K562 (cell line): ENCODE results near the gene GPD2. TPM values are rescaled to one million over a fixed set of nuclear protein-coding genes. Genes with fewer than 3 reads are reported as not detected.

Experiments
- ATAC-seq: fragments of 200-7000 bp; cut with Tn5 transposase; 3 replicates; pipeline ENCODE4 v1.9.1; 2020; ENCODE audit warnings: moderate library complexity
- BruUV-seq: library from RNA; stranded (reverse); fragments of 400-500 nt; replicated peaks from 2 replicates; lab custom pipeline; 2021; lab: Mats Ljungman, UMichigan
- CTCF ChIA-PET: fragments of 300-600 bp; formaldehyde crosslinking; extraction: SDS; loops from one replicate; lab custom pipeline; 2021; ENCODE audit warnings: low intra/inter-chr PET ratio; lab: Yijun Ruan, JAX
- POLR2A ChIA-PET: fragments of 300-600, 350-650 bp; sonication (Branson Sonifier 250); formaldehyde crosslinking; extraction: SDS; loops from one replicate; lab custom pipeline; 2021; ENCODE audit warnings: antibody characterized with exemption, inconsistent platforms; lab: Yijun Ruan, JAX
- DNase-seq, 4 experiments: peaks; one replicate each; pipeline versions ENCODE4 v3.0.0 to v3.0.0-alpha.2; 2011 to 2018; ENCODE audit warnings: low spot score in 3 of 4, mixed read lengths in 3 of 4; ENCODE audit errors: extremely low read depth in 1 of 4
- FAIRE-seq: peaks from 2 replicates; lab custom pipeline; 2011; peaks lifted over from hg19 to GRCh38; lab: Jason Lieb, UNC
- H2AFZ ChIP-seq: 2 replicates; pipeline ENCODE4 v1.6.0; 2011; ENCODE audit warnings: low read depth, low read length, control low read depth, inconsistent platforms
- H3K27ac ChIP-seq: fragments of 200-600 bp; 3 replicates; pipeline ENCODE4 v1.8.0; 2011; ENCODE audit warnings: low read depth, mild to moderate bottlenecking, control low read depth, inconsistent platforms, low read length, moderate library complexity, mixed read lengths; ENCODE audit errors: extremely low read depth
- H3K27me3 ChIP-seq, 2 experiments: fragments of 300-600 bp in 1 of 2; 2 replicates in 1 of 2; 3 replicates in 1 of 2; pipeline versions ENCODE4 v1.6.0 to v1.8.0; 2011; ENCODE audit warnings: inconsistent platforms in 2 of 2, low read length in 2 of 2, mild to moderate bottlenecking in 1 of 2, mixed read lengths in 1 of 2, moderate library complexity in 1 of 2; ENCODE audit not compliant: control insufficient read depth in 2 of 2, insufficient read depth in 2 of 2
- H3K36me3 ChIP-seq: fragments of 300-600 bp; 3 replicates; pipeline ENCODE4 v1.8.0; 2011; ENCODE audit warnings: mild to moderate bottlenecking, low read length, inconsistent platforms; ENCODE audit not compliant: control insufficient read depth, insufficient read depth
- H3K4me1 ChIP-seq, 2 experiments: fragments of 200-600 bp in 1 of 2; replicated peaks in 1 of 2; 2 replicates in 1 of 2; 3 replicates in 1 of 2; pipeline versions ENCODE4 v1.5.1 to v1.8.0; 2011; ENCODE audit warnings: inconsistent platforms in 2 of 2, low read length in 2 of 2, mild to moderate bottlenecking in 1 of 2, mixed read lengths in 1 of 2, moderate library complexity in 1 of 2; ENCODE audit not compliant: control insufficient read depth in 2 of 2, insufficient read depth in 2 of 2
- H3K4me2 ChIP-seq: 2 replicates; pipeline ENCODE4 v1.6.1; 2011; ENCODE audit warnings: low read length, control low read depth, inconsistent platforms, mixed read lengths; ENCODE audit not compliant: insufficient read depth
- H3K4me3 ChIP-seq: fragments of 200-600 bp; sonication (generic), shearing (Covaris generic); 2 replicates; pipeline ENCODE4 v1.5.1; 2016; ENCODE audit warnings: control low read depth, inconsistent platforms
- H3K79me2 ChIP-seq: fragments of 200-600 bp; 3 replicates; pipeline ENCODE4 v1.8.0; 2011; ENCODE audit warnings: low read length, inconsistent platforms; ENCODE audit not compliant: control insufficient read depth, insufficient read depth
- H3K9ac ChIP-seq, 2 experiments: 2 replicates each; pipeline versions ENCODE4 v1.6.0 to v1.6.1; 2011; ENCODE audit warnings: low read depth in 2 of 2, low read length in 2 of 2, control low read depth in 1 of 2, inconsistent platforms in 1 of 2, mild to moderate bottlenecking in 1 of 2, mixed read lengths in 1 of 2; ENCODE audit not compliant: insufficient read depth in 1 of 2
- H3K9me1 ChIP-seq: one replicate; pipeline ENCODE4 v1.6.0; 2011; ENCODE audit warnings: inconsistent platforms, mild to moderate bottlenecking, low read length, moderate library complexity; ENCODE audit not compliant: control insufficient read depth, insufficient read depth
- H3K9me3 ChIP-seq: replicated peaks from 2 replicates; pipeline ENCODE4 v1.5.1; 2011; ENCODE audit warnings: low read depth, low read length, inconsistent platforms; ENCODE audit not compliant: control insufficient read depth, insufficient read depth
- H4K20me1 ChIP-seq: replicated peaks from 2 replicates; pipeline ENCODE4 v1.6.1; 2011; ENCODE audit warnings: low read length, inconsistent platforms, mixed read lengths; ENCODE audit not compliant: control insufficient read depth, insufficient read depth
- BRF1 ChIP-seq: IDR thresholded peaks from 3 replicates; pipeline ENCODE4 v1.6.1; 2011; ENCODE audit warnings: borderline replicate concordance, mild to moderate bottlenecking; ENCODE audit not compliant: insufficient read length; ENCODE audit errors: extremely low read depth
- CAMTA2 ChIP-seq: fragments of 250-450 bp; sonication (Bioruptor Pico); conservative IDR thresholded peaks from 2 replicates; pipeline ENCODE4 v1.5.1; 2022
- ESRRA ChIP-seq: fragments of 450-650 bp; IDR thresholded peaks from 2 replicates; pipeline ENCODE4 v1.6.1; 2014; ENCODE audit warnings: low read depth, mild to moderate bottlenecking, moderate library complexity, borderline replicate concordance
- GTF2E2 ChIP-seq: fragments of 200-800 bp; sonication (Bioruptor generic); IDR thresholded peaks from 2 replicates; pipeline ENCODE4 v1.6.1; 2016; ENCODE audit warnings: missing genetic modification characterization, missing compliant biosample characterization
- HNRNPLL ChIP-seq: fragments of 200-400 bp; formaldehyde crosslinking; IDR thresholded peaks from 2 replicates; pipeline ENCODE4 v1.6.1; 2017; ENCODE audit warnings: low read length, low read depth, mild to moderate bottlenecking; ENCODE audit not compliant: poor library complexity, severe bottlenecking
- KDM1A ChIP-seq, 2 experiments: fragments of 450-650 bp; IDR thresholded peaks; 2 replicates each; pipeline ENCODE4 v1.6.1; 2016; ENCODE audit warnings: mild to moderate bottlenecking in 2 of 2
- NR1H2 ChIP-seq: sonication (generic); formaldehyde crosslinking; IDR thresholded peaks from 2 replicates; pipeline ENCODE4 v1.4.0; 2020; ENCODE audit warnings: mild to moderate bottlenecking, missing genetic modification reagents
- ZBTB17 ChIP-seq: fragments of 450-650 bp; formaldehyde crosslinking; IDR thresholded peaks from 2 replicates; pipeline ENCODE4 v1.4.0; 2020; ENCODE audit warnings: mild to moderate bottlenecking
- ZFP91 ChIP-seq: sonication (generic); formaldehyde crosslinking; IDR thresholded peaks from 2 replicates; pipeline ENCODE4 v1.8.0; 2022; ENCODE audit warnings: mild to moderate bottlenecking, missing genetic modification reagents
- ZKSCAN3 ChIP-seq: fragments of 250-450 bp; sonication (Bioruptor Pico); IDR thresholded peaks from 2 replicates; pipeline ENCODE4 v1.4.0; 2020
- ZNF165 ChIP-seq: fragments of 250-450 bp; sonication (Bioruptor Pico); IDR thresholded peaks from 2 replicates; pipeline ENCODE4 v1.4.0; 2020; ENCODE audit warnings: borderline replicate concordance
- ZNF311 ChIP-seq: fragments of 250-450 bp; sonication (Bioruptor Pico); IDR thresholded peaks from 2 replicates; pipeline ENCODE4 v1.4.0; 2020; ENCODE audit warnings: mild to moderate bottlenecking, moderate library complexity
- ZNF778 ChIP-seq: fragments of 450-650 bp; formaldehyde crosslinking; IDR thresholded peaks from 2 replicates; pipeline ENCODE4 v1.4.0; 2020; ENCODE audit warnings: mild to moderate bottlenecking, moderate library complexity
- in situ Hi-C: fragments of 300-500 bp; cut with MboI; formaldehyde crosslinking; loops from 4 replicates; pipeline ENCODE4 v1.15.0; 2018; ENCODE audit warnings: inconsistent platforms, mixed read lengths
- intact Hi-C: fragments of 100-400 bp; cut with micrococcal nuclease; formaldehyde crosslinking; loops from 2 replicates; pipeline ENCODE4 v1.14.2; 2022
- polyA plus RNA-seq, 8 experiments: library from polyadenylated mRNA; depleted of rRNA in 4 of 8; stranded (reverse) in 5 of 8; unstranded in 3 of 8; fragments of >200 nt; fragmentation: Nextera tagmentation in 2 of 8; fragmentation: Illumina TruSeq in 1 of 8; extraction: Ambion mirVana in 2 of 8; extraction: Trizol in 1 of 8; gene quantifications; 2 replicates each; pipeline versions ENCODE4 v1.2.1 to v1.2.3, GENCODE V29; 2011 to 2014; ENCODE audit warnings: inconsistent platforms in 1 of 8, missing spikeins in 1 of 8
- total RNA-seq, 7 experiments: library from RNA; depleted of rRNA in 6 of 7; stranded (reverse); fragments of >200 nt in 6 of 7; fragmentation: Illumina TruSeq in 2 of 7; extraction: Trizol in 2 of 7; gene quantifications; 2 replicates each; pipeline versions ENCODE4 v1.2.1 to v1.2.3, GENCODE V29; 2011 to 2021; ENCODE audit warnings: low replicate concordance in 1 of 7
- TF ChIP-seq, protein P1 (sequence below): fragments of 250-450 bp; sonication (Bioruptor Pico); IDR thresholded peaks from 2 replicates; pipeline ENCODE4 v1.5.1; 2021; ENCODE audit warnings: mild to moderate bottlenecking
- TF ChIP-seq, protein P2 (sequence below): sonication (generic); formaldehyde crosslinking; IDR thresholded peaks from 2 replicates; pipeline ENCODE4 v1.4.0; 2020; ENCODE audit warnings: mild to moderate bottlenecking, missing genetic modification reagents
- TF ChIP-seq, protein P3 (sequence below): sonication (generic); formaldehyde crosslinking; IDR thresholded peaks from 2 replicates; pipeline ENCODE4 v1.8.0; 2022; ENCODE audit warnings: mild to moderate bottlenecking, missing genetic modification reagents, borderline replicate concordance

The GPD2 gene
- total and polyA plus RNA-seq, 9 of the 15 experiments (the other 6 are each of a cell fraction or from before 2014, with no cell fraction given), result 5.2 to 39.2 (median 19.0) TPM

- POLR2A ChIA-PET, result no interaction called here
- TF ChIP-seq ZKSCAN3 (CRISPR knock-in tag) (no peak), ZFP91 (no peak), ESRRA (no peak), HNRNPLL (no peak), KDM1A (IDR thresholded peaks at IDR 0.05) (no peak), CAMTA2 (CRISPR knock-in tag) (no peak), GTF2E2 (no peak), ZBTB17 (CRISPR knock-in tag) (no peak), BRF1 (no peak), ZNF311 (CRISPR knock-in tag) (no peak), NR1H2 (no peak), ZNF165 (CRISPR knock-in tag) (no peak), ZNF778 (CRISPR knock-in tag) (no peak)
- TF ChIP-seq, protein P1, sequence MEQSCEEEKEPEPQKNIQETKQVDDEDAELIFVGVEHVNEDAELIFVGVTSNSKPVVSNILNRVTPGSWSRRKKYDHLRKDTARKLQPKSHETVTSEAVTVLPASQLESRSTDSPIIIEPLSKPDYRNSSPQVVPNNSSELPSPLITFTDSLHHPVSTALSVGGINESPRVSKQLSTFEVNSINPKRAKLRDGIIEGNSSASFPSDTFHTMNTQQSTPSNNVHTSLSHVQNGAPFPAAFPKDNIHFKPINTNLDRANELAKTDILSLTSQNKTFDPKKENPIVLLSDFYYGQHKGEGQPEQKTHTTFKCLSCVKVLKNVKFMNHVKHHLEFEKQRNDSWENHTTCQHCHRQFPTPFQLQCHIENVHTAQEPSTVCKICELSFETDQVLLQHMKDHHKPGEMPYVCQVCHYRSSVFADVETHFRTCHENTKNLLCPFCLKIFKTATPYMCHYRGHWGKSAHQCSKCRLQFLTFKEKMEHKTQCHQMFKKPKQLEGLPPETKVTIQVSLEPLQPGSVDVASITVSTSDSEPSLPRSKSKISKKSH (CRISPR knock-in tag), result no peak
- TF ChIP-seq, protein P2, sequence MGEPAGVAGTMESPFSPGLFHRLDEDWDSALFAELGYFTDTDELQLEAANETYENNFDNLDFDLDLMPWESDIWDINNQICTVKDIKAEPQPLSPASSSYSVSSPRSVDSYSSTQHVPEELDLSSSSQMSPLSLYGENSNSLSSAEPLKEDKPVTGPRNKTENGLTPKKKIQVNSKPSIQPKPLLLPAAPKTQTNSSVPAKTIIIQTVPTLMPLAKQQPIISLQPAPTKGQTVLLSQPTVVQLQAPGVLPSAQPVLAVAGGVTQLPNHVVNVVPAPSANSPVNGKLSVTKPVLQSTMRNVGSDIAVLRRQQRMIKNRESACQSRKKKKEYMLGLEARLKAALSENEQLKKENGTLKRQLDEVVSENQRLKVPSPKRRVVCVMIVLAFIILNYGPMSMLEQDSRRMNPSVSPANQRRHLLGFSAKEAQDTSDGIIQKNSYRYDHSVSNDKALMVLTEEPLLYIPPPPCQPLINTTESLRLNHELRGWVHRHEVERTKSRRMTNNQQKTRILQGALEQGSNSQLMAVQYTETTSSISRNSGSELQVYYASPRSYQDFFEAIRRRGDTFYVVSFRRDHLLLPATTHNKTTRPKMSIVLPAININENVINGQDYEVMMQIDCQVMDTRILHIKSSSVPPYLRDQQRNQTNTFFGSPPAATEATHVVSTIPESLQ (CRISPR knock-in tag), result no peak
- TF ChIP-seq, protein P3, sequence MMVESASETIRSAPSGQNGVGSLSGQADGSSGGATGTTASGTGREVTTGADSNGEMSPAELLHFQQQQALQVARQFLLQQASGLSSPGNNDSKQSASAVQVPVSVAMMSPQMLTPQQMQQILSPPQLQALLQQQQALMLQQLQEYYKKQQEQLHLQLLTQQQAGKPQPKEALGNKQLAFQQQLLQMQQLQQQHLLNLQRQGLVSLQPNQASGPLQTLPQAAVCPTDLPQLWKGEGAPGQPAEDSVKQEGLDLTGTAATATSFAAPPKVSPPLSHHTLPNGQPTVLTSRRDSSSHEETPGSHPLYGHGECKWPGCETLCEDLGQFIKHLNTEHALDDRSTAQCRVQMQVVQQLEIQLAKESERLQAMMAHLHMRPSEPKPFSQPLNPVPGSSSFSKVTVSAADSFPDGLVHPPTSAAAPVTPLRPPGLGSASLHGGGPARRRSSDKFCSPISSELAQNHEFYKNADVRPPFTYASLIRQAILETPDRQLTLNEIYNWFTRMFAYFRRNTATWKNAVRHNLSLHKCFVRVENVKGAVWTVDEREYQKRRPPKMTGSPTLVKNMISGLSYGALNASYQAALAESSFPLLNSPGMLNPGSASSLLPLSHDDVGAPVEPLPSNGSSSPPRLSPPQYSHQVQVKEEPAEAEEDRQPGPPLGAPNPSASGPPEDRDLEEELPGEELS (CRISPR knock-in tag), result no peak
Measured at GRCh38 chr2:156602552-156602933, 166.4 kb downstream of the GPD2 start.

More at GRCh38 chr2:156602552-156602933, 166.4 kb downstream of the GPD2 start:
- Histone ChIP-seq H3K27ac (no peak overlapping the region), H3K9me3 (no peaks in the 10 kb centered on the region), H3K79me2 (no peaks in the 10 kb centered on the region), H3K9me1 (no peaks in the 10 kb centered on the region), H3K36me3 (no peaks in the 10 kb centered on the region), H3K4me1 (no peaks in the 10 kb centered on the region), H3K9ac (no peak overlapping the region), H3K27me3 (no peaks in the 10 kb centered on the region), H4K20me1 (no peaks in the 10 kb centered on the region), H3K4me3 (no peak overlapping the region), H3K4me2 (no peak overlapping the region), H2AFZ (no peak overlapping the region)
- BruUV-seq, result no TSS peak
- CTCF ChIA-PET, result no interaction called here
- in situ Hi-C loops, result no loop called here
- intact Hi-C loops, result no loop called here
- ATAC-seq (no peak), FAIRE-seq (no peak), DNase-seq (no peak)
